Limb (tissue), 2 donors: ENCODE data around the gene CUTC.
"Not testable (repeated sequence)": the region's sequence is repeated elsewhere in the genome, so short reads cannot be mapped to it uniquely, and the experiment has no call there.

Source experiments
- DNase-seq, 2 donors: peaks; one replicate each; pipeline ENCODE4 v3.0.0-alpha.2; 2016; ENCODE audit errors: extremely low spot score in 2 of 2

The CUTC gene, protein sequence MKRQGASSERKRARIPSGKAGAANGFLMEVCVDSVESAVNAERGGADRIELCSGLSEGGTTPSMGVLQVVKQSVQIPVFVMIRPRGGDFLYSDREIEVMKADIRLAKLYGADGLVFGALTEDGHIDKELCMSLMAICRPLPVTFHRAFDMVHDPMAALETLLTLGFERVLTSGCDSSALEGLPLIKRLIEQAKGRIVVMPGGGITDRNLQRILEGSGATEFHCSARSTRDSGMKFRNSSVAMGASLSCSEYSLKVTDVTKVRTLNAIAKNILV

DNA sequence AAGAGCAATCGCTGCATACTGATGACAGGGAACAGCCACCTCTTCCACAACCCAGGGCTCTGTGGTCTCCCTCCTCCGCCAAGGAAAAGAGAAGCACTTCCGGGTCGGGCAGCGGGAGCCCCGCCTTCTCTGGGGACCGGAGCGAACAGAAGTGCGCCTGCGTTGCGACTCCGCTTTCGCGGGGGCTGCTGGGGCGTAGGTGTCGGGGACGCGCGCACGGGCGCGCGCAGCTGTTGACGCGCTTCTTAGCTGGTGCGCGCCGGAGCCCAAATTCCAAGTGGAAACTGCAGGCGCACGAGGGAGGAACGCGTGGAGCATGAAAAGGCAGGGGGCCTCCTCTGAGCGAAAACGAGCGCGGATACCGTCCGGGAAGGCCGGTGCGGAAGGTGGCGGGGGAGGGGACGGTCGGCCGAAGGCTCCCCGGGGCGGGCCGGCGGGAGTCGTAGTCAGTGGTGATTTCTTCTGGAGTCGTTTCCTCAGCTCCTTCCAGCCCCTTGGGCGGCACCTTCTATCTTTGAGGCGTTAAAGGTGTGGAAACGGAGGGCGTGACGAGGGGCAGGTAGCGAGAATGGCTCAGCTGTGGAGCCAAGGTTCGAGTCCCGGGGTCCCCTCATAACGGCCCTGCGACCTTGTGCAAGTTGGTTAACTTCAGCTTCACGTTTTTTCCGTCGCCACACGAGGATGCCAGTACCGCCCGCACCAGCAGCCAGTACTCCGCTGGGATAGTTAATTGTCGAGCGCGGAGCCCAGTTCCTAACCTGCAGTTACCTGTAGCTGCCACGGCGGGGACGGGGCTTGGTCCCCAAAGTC is at the start of gene CUTC, which contains the start of gene COX15:
CUTC (plus strand) TSS at position 202 of the 810 bp plus-strand sequence; CDS start at position 317, 115 bp downstream.
COX15 (minus strand) TSS at position 95 of the 810 bp plus-strand sequence; CDS start at position 17, 78 bp downstream.
- DNase-seq = peak; percentile 97 to 98

DNA sequence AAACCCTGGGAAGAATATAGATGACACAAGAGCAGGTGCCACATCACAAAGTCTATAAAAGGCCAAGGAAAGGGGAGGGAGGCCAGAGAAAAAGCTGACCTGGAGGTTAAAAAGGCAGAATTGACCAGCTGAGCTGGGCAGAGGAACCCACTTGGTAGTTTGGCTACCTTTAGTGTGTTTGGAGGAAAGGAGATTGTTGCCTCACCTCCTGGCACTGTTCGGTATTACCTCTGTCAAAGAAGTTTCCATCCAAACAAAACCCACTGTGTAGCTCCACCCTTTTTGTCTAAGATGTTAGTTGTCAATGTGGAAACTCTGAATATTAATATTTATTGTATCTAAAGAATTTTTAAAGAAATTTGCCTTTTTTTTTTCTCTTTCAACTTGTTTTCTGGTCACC is 49.3 kb upstream of the CUTC start:
- no peak for DNase-seq

DNA sequence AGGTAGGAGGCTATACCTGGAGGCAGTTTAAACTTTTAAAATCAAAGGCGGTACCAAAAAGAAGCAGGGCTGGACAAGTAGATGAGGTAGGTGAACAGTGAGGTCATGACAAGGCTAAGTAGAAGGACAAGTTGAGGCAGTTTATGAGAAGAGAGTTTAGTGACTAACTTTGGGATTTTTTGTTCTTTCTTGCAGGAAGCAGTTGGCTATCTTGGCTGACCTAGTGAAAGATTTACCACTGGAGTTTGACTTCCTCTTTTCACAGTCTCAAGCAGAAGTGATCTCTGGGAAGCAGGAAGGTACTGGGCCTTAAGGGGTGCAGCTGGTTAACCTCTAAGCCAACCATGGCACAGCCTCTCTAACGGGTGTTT is 46.5 kb upstream of the CUTC start:
- DNase-seq = no peak

DNA sequence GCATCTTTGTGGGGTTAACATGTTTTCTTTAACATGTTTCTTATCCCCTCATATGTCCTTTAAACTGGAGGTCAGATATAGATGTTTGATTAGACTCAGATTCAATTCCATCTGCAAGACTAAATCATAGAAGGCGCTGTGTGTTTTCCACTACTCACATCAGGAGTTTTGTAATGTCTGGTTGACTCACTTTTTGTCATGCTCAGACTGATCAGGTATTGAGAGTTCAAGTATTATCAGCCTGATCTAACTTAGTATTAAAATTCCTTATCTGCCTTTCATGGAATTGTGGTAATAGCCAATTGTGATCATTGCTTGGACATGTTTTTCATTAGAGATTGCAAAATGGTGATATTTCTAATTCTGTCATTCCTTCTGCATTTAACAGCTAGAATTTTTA is 42.6 kb upstream of the CUTC start:
- no peak for DNase-seq

DNA sequence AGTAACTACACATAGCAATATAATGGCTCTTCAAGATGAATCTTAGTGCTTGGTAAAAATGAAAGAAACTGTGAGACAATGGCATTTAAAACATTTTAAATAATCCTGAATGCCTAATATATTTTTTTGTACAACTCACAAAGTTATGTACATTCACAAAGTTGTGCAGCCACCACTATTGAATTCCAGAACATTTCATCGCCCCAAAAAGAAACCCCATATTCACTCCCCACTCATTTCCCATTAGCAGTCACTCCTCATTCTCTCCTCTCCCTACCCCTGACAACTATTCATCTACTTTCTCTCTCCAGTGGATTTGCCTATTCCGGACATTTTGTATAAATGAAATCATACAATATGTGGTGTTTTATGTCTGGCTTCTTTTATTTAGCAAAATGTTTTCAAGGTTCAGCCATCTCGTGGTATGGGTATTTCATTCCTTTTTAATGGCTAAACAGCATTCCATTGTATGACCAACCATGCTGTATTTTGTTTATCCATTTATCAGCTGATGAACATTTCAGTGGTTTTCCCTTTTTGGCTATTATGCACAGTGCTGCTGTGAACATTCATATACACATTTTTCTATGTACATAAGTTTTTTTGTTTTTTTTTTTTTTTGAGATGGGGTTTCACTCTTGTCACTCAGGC is 38.0 kb upstream of the CUTC start:
- DNase-seq = no peak

DNA sequence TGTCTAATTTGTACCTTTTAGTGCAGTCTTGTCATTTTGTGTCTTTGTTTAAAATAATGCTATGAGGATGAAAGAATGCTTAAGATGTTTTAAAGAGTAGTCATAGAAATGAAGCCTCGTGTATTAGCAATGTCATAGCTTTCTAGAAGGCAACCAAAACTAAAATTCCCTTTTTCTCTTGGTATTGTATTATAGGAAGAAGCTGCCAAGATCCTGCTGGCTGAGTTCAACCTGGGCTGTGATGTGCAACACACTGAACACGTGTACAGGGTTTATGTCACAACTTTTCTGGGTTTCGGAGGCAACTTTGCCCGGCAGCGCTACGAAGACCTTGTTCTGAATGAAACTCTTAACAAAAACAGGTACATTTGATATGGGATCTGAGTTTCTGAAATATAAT is 36.3 kb upstream of the CUTC start:
- no peak for DNase-seq

DNA sequence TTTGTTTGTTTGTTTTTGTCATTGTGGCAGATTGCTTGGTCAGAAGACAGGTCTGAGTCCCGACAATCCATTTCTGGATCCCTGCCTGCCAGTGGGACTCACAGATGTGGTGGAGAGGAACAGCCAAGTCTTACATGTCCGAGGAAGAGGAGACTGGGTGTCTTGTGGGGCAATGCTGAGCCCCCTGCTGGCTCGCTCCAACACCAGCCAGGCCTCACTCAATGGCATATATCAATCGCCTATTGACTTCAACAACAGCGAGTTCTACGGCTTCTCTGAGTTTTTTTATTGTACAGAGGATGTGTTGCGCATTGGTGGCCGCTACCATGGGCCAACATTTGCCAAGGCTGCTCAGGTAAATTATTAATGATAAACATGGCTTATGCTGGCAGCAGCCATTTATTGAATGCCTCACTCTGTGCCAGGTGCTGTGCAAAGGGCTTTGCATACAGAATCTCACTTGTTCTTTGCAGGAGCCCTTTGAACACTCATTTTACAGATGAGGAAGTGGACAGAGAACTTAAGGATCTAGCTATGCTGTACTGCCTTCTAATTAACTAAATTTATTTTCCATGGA is 33.4 kb upstream of the CUTC start:
- no peak for DNase-seq

DNA sequence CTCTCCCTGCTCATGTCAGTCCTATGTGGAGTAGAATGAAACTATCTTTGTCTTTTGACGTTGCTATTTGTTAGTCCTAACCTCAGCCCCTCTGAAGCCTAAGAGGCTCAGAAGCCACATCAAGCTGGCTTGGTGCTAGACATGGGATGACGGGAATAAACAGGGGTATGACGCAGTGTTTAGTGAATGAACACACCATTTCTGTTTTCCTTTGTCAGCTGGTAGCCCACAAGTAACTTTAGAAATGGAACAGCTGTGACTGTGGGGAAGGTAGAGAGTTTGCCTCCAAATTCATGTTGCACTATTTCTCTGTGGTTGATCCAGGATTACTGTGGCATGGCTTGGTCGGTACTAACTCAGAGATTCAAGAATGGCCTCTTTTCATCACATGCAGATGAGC is 31.4 kb upstream of the CUTC start:
- no peak for DNase-seq

DNA sequence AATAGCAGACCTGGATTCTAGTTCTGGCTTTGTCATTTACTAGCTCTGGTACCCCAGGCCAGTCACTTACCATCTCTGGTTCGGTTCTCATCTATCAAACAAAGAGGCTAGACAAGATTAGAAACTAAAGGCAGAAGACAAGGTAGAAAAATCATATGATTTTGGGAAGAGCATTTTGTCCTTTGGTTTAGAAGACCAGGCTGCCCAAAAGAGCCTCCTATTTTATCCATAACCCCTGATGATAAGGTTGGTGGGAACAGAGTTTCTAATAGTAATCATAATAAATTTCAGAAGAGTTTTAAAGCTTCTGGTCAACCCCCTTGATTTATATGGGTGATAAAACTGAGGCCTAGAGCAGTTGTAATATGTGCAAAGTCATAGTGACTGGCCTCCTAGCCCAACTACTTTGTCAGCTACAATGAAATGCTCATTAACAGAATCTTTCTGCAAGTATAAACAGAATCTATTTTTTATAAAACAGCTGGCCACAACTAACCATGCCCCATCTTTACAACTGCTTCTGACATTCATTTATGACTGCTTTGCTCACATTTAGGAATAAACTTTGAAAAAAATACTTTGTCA is 23.5 kb upstream of the CUTC start:
- no peak for DNase-seq

DNA sequence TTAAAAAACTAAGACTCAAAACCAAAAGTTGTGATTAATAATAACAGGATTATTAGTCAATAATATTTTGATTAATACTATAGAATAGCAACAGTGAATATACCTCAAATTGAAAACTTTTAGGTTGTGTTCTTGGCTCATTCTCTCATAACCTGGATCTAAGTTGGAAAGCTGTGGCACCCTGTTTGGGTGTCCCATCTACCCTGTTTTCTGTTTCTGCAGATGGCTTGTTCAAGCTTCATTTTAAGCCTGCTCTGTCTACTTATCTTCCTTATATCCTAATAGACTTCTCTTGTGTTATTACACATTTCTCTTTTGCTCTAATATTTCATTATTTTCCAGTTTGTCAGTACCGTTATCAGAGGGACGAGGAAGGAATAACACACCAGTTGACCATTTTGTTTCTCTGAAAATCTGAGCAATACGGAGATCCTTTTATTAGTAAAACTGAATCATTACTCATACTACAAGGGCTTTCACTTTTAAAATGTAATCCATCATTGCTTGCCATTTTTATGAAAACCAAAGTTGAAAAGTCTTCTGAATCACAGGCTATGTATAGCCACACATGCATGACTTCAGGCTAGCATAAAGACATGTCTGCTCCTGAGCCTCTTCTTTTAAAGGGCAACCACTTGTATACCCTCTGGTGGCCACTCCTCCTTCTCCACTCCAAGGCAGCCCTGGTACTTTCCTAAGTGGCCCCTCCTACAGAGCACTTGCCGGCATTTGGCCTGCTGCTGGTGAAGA is 22.4 kb upstream of the CUTC start:
- no peak for DNase-seq

DNA sequence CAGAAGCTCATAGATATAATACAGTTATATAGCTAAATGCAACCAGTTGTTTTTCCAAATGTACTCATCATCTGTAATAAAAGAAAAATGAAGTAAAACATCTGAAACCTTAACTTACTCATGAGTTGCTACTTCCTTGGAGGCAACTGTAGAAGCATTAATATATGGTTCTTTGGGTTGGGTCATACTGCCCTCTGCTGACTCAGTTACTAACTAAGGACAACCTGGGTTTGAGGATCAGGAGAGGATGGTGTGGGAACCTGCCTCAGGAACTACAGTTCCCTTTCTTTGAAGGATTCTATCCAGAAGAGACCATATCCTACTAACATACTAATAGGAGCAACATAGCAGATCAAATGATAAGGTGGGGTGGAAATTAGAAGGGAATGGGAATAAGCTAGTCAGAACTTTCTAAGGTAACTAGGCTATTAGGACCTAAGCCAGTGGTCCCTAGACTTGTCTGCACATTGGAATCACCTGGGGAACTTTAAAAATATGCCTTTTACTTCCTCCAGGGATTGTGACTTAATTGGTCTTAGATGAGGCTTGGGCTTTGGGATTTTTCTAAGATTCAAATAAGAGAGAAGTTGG is 20.8 kb upstream of the CUTC start:
- peak in 1 of 2 donors; percentile 12 for DNase-seq

DNA sequence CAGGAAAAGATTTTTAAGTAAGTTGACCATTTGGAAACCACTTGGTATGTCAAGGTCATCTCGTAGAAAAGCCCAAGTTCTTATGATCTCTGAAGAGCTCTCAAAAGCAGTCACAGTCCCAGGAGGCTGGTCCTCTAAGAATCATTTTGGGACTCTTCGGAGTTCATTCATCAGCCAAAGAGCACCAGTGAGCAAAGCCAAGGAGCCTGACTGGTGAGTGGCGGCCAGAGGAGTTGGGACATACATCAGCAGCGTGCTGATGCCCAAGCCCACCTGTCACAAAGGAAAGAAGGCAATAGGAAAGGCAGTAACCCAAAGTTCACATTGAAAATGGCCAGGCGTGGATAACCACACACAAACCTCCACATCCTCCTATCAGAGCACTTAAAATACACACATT is 17.6 kb upstream of the CUTC start:
- no peak for DNase-seq

DNA sequence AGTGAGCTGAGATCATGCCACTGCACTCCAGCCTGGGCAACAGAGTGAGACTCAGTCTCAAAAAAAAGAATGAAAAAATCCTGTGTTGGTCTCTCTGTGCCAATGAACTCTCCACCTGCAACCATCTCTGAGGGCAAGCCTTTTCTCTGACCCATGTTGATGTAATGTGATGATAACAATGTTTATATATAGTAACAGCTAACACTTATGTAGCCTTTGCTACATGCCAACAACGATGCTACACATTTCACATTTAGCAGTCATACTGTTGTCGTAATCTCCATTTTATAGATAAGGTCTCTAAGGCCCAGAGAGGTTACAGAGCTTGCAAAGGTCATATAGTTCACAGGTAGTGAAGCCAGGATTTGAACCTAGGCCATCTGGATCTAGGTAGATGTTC is 11.6 kb upstream of the CUTC start:
- no peak for DNase-seq

DNA sequence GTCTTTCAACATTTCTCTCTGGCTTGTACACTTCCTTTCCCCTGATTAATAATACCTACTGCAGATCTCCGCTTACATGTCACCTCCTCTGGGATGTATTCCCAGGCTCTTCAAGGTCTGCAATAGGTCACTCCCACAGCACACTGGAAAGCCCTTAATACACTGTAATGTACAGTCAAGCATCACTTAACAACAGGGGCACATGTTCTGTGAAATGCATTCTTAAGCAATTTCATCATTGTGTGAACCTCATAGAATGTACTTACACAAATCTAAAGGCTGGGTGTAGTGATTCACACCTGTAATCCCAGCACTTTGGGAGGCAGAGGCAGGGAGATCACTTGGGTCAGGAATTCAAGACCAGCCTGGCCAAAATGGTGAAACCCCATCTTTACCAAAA is 2.0 kb upstream of the CUTC start:
- no peak for DNase-seq

DNA sequence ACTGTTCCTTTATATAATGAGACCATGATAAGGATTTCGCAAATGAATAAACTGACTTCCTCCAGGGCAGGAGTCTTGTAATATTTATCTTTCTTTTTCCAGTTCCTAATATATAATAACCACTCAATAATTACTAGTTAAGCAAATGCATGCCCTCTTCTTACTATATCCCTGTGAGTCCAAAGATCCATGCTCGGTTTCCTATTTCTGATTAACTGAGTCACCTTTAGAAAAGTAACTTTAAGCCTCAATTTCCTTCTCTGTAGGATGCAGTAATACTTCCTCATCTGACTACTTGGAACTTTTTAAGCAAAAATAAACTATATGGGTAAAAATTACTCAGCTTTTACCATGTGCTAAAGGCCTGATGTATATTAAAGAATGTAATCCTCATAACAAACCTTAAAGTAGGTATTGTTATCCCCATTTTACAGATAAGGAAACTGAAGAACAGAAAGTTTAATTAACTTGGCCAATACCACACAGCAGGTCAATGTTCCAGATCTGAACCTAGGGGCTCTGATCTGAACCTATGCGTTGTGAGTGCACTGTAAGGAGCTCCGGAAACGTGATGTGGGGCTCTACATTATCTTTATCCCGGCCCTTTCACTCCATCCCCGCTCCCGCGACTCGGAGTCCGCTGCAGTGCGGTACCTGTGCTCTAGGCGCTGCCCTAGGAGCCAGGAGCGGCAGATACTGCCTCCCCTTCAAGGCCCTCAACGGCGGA is 565 bp upstream of the CUTC start:
- DNase-seq = no peak

DNA sequence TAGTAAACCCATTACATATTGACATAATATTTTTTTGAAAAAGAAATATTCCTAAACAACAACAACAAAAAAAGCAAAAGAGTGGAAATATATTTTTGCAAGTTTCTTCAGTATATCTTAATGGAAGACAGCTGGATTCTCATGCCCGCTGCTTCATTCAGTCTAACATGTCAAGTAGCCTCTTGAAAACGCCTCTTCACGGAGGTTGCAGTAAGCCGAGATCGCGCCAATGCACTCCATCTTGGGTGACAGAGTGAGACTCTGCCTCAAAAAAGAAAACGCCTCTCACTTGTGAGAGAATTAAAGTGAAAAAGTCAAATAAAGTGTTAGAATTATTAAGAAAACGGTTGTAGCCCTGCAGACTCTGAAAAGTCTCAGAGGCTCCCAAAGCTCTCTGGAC is 1.3 kb downstream of the CUTC start:
- DNase-seq = no peak

DNA sequence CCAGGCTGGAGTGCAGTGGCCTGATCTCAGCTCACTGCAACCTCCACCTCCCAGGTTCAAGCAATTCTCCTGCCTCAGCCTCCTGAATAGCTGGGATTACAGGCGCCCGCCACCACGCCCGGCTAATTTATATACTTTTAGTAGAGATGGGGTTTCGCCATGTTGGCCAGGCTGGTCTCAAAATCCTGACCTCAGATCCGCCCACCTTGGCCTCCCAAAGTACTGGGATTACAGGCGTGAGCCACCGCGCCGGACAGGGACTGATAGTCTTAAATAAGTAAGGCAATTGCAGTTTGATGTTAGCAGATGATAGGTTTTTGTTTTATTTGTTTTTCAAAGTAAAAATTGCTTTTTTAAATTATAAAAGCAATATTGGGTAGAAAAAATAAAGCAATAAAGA is 2.1 kb downstream of the CUTC start:
- DNase-seq = not testable (repeated sequence)

DNA sequence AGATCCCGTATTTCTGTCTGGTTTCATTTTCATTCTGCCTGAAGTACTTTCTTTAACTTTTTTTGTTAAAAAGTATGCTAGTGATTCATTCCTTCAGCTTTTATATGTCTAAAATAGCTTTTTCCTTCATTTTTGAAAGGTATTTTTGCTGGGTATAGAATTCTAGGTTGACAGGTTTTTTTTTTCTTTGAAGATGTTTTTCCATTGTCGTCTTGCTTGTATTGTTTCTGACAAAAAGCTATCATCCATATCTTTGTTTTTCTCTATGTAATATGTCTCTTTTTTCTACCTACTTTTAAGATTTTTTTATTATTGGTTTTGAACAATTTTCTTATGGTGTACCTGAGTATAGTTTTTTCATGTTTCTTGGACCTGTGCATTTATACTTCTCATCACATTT is 8.2 kb downstream of the CUTC start:
- no peak for DNase-seq

DNA sequence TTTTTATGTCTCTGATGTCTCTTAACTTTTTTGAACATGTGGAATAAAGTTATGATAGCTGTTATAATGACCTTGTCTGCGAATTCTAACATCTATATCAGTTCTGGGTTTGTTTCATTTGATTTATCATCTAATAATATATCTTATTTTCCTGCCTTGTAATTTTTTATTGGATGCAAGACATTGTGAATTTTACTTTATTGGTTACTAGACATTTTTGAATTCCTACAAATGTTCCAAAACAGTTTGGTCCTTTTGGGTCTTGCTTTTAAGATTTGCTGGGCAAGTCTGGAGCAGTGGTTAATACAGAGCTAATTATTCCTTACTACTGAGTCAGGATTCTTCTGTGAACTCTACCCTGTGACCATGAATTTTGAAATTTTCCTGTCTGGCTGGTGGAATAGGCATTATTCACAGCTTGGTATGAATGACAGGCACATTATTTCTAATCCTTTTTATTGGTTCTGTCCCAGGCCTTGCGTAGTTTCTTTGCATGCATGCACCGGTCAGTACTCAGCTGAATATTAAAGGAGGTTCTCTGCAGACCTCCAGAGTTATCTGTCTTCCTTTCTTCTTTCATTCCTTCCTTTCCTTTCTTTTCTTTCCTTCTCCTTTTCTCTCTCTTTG is 9.0 kb downstream of the CUTC start:
- no peak for DNase-seq

DNA sequence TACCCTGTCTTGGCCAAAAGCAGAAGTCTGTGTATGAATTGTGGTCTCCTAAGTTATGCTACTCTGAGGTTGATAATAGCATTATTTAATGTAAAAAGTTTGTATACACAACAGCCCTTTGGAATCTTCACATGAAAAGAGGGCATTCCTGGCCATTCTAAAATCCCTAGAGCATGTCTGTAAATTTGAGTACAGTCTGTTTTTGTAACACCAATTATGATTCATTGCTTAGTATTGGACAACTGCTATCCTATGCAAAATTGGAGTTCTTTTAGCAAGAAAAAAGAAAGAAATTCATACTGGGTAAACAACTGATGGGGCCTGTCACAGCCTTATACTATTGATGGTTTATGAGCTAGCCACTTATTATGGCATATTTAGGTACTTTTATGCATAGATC is 10.2 kb downstream of the CUTC start:
- DNase-seq = no peak
